DMS114 treated with DMSO at 0.1 percent for 48 hours (cell line): ENCODE data around the gene PRICKLE2.

ENCODE experiments used
- DNase-seq: peaks from one replicate; lab custom pipeline; 2025; ENCODE audit not compliant: unreplicated experiment; lab: John Stamatoyannopoulos, UW

PRICKLE2 gene

GRCh38 chr3:64160000-64160695 is 65.1 kb downstream of the PRICKLE2 start:
- no peak for DNase-seq

- no peak for DNase-seq
Measured at GRCh38 chr3:64158334-64158733, 66.9 kb downstream of the PRICKLE2 start.

GRCh38 chr3:64157150-64158035 is 67.9 kb downstream of the PRICKLE2 start:
- no peak for DNase-seq

GRCh38 chr3:64155328-64155727 is 69.9 kb downstream of the PRICKLE2 start:
- DNase-seq = no peak

- DNase-seq = no peak
Measured at GRCh38 chr3:64152676-64153466, 72.4 kb downstream of the PRICKLE2 start.

GRCh38 chr3:64152086-64152485 is 73.2 kb downstream of the PRICKLE2 start:
- no peak for DNase-seq

GRCh38 chr3:64151342-64151871 is 73.9 kb downstream of the PRICKLE2 start:
- DNase-seq = no peak

GRCh38 chr3:64150623-64151207 is 74.6 kb downstream of the PRICKLE2 start:
- no peak for DNase-seq

- no peak for DNase-seq
Measured at GRCh38 chr3:64149886-64150285, 75.4 kb downstream of the PRICKLE2 start.

- DNase-seq = no peak
Measured at GRCh38 chr3:64148955-64149653, 76.2 kb downstream of the PRICKLE2 start.

GRCh38 chr3:64147211-64147610 is 78.1 kb downstream of the PRICKLE2 start:
- no peak for DNase-seq

- DNase-seq = no peak
Measured at GRCh38 chr3:64145438-64145837, 79.8 kb downstream of the PRICKLE2 start.

GRCh38 chr3:64144241-64144900 is 80.9 kb downstream of the PRICKLE2 start:
- DNase-seq = no peak

GRCh38 chr3:64143409-64144130 is 81.7 kb downstream of the PRICKLE2 start:
- DNase-seq = no peak

GRCh38 chr3:64141476-64141875 is 83.8 kb downstream of the PRICKLE2 start:
- DNase-seq = no peak

GRCh38 chr3:64140651-64141050 is 84.6 kb downstream of the PRICKLE2 start:
- DNase-seq = no peak

- DNase-seq = no peak
Measured at GRCh38 chr3:64138656-64139375, 86.5 kb downstream of the PRICKLE2 start.

- no peak for DNase-seq
Measured at GRCh38 chr3:64138046-64138445, 87.2 kb downstream of the PRICKLE2 start.
